ENCODE measurements around the gene FBXO2.

DNA sequence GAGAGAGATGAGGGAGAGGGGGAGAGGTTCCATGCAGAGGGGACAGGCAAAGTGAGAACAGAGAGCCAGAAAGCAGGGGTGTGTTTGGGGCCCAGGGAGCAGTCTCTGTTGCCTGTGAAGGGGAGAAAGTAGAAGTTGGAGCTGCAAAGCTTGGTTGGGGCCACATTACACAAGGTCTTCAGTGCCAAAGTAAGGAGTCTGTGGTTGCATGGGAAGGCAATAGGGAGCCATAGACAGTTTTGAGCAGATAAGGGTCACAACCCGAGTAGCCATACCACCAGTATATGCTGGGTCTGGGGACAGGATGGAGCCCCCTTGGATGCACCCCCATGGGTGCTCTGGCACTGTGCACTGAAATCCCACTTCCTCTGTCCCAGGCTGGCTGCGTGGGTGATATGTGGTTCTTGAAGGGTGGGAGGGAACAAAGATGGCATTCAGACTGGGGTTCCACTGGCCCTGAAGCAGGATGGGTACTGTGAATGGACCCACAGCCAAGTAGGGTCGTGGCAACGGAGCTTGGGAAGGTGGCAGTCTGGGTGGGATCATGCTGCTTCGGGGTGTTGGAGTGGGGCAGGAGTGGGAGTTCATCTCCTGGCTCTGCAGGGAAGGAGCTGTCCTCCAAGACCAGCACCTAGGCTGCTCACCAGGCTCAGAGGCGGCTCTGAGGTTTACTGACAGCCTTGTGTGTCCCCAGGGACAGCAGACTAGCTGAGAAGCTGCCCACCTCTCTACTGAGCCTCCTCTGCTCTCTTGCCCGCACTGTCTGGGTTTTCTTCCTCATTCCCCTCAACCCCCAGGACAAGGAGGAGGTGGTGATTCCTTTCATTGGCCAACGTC is 49.3 kb upstream of the FBXO2 start:
- TF ChIP-seq, protein P1, sequence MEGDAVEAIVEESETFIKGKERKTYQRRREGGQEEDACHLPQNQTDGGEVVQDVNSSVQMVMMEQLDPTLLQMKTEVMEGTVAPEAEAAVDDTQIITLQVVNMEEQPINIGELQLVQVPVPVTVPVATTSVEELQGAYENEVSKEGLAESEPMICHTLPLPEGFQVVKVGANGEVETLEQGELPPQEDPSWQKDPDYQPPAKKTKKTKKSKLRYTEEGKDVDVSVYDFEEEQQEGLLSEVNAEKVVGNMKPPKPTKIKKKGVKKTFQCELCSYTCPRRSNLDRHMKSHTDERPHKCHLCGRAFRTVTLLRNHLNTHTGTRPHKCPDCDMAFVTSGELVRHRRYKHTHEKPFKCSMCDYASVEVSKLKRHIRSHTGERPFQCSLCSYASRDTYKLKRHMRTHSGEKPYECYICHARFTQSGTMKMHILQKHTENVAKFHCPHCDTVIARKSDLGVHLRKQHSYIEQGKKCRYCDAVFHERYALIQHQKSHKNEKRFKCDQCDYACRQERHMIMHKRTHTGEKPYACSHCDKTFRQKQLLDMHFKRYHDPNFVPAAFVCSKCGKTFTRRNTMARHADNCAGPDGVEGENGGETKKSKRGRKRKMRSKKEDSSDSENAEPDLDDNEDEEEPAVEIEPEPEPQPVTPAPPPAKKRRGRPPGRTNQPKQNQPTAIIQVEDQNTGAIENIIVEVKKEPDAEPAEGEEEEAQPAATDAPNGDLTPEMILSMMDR (conservative IDR thresholded peaks at IDR 0.05; ENCODE audit: low read depth, low read length), result no peak
- TF ChIP-seq POLR2A (IDR thresholded peaks at IDR 0.05; ENCODE audit: low read depth, low read length) (no peak), SMC3 (IDR thresholded peaks at IDR 0.05; ENCODE audit: low read depth, low read length) (no peak), MXI1 (IDR thresholded peaks at IDR 0.05; ENCODE audit: borderline replicate concordance, low read depth, low read length) (no peak), RAD21 (IDR thresholded peaks at IDR 0.05; ENCODE audit: low read length) (no peak), RCOR1 (IDR thresholded peaks at IDR 0.05; ENCODE audit: insufficient replicate concordance, low read length) (no peak), CEBPB (IDR thresholded peaks at IDR 0.05; ENCODE audit: low read depth, low read length) (no peak)
- TF ChIP-seq, protein P2, sequence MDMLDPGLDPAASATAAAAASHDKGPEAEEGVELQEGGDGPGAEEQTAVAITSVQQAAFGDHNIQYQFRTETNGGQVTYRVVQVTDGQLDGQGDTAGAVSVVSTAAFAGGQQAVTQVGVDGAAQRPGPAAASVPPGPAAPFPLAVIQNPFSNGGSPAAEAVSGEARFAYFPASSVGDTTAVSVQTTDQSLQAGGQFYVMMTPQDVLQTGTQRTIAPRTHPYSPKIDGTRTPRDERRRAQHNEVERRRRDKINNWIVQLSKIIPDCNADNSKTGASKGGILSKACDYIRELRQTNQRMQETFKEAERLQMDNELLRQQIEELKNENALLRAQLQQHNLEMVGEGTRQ (IDR thresholded peaks at IDR 0.05; ENCODE audit: low read depth, low read length), result no peak

Data from IMR-90 (cell line).